HFF-Myc (cell line): ENCODE data around the gene PCSK9.

Source experiments
- DNase-seq: peaks from one replicate; pipeline ENCODE4 v3.0.0-alpha.2; 2011; ENCODE audit warnings: low read depth; ENCODE audit errors: extremely low read depth
- H3K4me3 ChIP-seq: replicated peaks from 2 replicates; pipeline ENCODE4 v1.5.1; 2011; ENCODE audit warnings: low read depth, mild to moderate bottlenecking, control low read depth, low read length
- CTCF ChIP-seq: IDR thresholded peaks from 2 replicates; pipeline ENCODE4 v1.5.1; 2012; ENCODE audit warnings: mild to moderate bottlenecking, low read depth, low read length, control low read depth; ENCODE audit errors: missing control alignments

Gene PCSK9

GRCh38 chr1:54998677-54999076, 40.7 kb upstream of the PCSK9 start, which contains the start of gene BSND:
Gene BSND (plus strand): TSS chr1:54998933. CDS start chr1:54999187, 254 bp downstream.
- no peak within 1 kb of the TSS for H3K4me3 ChIP-seq
- no peak for TF ChIP-seq CTCF
- no peak for DNase-seq

- no peak for TF ChIP-seq CTCF
Observed at GRCh38 chr1:55000110-55001085, 39.0 kb upstream of the PCSK9 start.

GRCh38 chr1:55001311-55001710, 38.0 kb upstream of the PCSK9 start:
- no peak overlapping the region for H3K4me3 ChIP-seq
- no peak for DNase-seq
- no peak for TF ChIP-seq CTCF

More at GRCh38 chr1:55000110-55001085, 39.0 kb upstream of the PCSK9 start:
- no peak overlapping the region for H3K4me3 ChIP-seq
- no peak for DNase-seq

GRCh38 chr1:55002686-55003085, 36.7 kb upstream of the PCSK9 start:
- H3K4me3 ChIP-seq, result no peak overlapping the region
- DNase-seq, result no peak
- TF ChIP-seq CTCF, result no peak

DNA sequence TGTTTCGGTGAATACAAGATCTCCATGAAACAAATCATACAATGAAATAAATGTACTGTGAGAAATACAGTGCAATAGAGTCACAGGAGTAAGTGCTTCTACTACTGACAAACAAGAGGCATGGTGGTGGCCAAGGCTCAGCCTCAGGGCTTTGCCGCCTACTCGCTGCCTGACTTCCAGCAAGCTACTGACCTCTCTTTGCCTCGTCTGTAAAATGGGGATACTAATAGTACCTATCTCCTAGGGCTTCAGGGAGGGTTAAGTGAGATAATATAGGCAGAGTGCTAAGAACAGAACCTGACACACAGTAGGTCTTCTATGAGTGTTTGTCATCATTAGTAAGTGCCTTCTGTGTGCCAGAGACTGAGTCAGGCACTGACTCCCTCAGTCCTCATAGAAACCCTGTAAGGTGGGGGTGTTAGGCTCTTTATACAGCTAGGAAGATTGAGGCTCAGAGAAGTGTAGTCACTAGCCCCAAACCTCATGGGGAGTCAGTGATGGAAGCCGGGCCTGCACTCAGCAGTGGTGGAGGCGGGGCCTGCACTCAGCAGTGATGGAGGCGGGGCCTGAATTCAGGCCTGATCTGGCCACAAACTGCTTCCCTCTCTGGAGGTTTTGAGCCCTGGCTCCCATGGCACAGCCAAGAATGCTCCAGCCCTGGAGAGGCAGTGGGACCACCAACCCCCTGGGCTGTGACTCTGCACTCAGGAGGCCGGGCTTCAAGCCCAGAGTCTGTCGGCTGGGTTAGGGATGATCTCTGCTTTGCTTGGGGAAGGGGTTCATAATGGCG, 33.8 kb upstream of the PCSK9 start:
- no peak for DNase-seq
- no peak overlapping the region for H3K4me3 ChIP-seq
- TF ChIP-seq CTCF, result no peak

DNA sequence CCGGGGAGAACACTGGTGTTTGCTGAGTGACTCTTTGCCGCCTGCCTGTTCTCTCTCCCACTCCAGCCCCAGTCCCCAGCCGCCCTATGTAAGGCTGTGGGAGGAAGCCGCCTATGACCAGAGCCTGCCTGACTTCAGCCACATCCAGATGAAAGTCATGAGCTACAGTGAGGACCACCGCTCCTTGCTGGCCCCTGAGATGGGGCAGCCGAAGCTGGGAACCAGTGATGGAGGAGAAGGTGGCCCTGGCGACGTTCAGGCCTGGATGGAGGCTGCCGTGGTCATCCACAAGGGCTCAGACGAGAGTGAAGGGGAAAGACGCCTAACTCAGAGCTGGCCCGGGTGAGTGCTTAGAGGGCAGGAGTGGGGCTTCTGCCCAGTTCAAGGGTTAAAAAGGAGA, 32.4 kb upstream of the PCSK9 start:
- no peak for DNase-seq
- no peak overlapping the region for H3K4me3 ChIP-seq
- TF ChIP-seq CTCF, result no peak
